ENCODE data around the gene DYNLT1.
"Not testable (repeated sequence)": the region's sequence is repeated elsewhere in the genome, so short reads cannot be mapped to it uniquely, and the experiment has no call there.

GRCh38 chr6:158672119-158672518 is 27.6 kb upstream of the DYNLT1 start:
- TF ChIP-seq, protein P1, sequence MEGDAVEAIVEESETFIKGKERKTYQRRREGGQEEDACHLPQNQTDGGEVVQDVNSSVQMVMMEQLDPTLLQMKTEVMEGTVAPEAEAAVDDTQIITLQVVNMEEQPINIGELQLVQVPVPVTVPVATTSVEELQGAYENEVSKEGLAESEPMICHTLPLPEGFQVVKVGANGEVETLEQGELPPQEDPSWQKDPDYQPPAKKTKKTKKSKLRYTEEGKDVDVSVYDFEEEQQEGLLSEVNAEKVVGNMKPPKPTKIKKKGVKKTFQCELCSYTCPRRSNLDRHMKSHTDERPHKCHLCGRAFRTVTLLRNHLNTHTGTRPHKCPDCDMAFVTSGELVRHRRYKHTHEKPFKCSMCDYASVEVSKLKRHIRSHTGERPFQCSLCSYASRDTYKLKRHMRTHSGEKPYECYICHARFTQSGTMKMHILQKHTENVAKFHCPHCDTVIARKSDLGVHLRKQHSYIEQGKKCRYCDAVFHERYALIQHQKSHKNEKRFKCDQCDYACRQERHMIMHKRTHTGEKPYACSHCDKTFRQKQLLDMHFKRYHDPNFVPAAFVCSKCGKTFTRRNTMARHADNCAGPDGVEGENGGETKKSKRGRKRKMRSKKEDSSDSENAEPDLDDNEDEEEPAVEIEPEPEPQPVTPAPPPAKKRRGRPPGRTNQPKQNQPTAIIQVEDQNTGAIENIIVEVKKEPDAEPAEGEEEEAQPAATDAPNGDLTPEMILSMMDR (IDR thresholded peaks at IDR 0.05), result not testable (repeated sequence)
- not testable (repeated sequence) for TF ChIP-seq POLR2A, EP300 (IDR thresholded peaks at IDR 0.05)
